PFSK-1 (cell line): ENCODE results near the gene CCDC197.

Experiments used
- POLR2AphosphoS5 ChIP-seq: IDR thresholded peaks from 2 replicates; pipeline ENCODE4 v1.6.1; 2012; ENCODE audit warnings: low read depth, mild to moderate bottlenecking, control low read depth, low read length, moderate library complexity
- REST ChIP-seq, 2 experiments: IDR thresholded peaks; 2 replicates each; pipeline versions ENCODE4 v1.6.1 to v1.8.0; 2011 to 2012; ENCODE audit warnings: low read depth in 2 of 2, low read length in 2 of 2, control low read depth in 1 of 2, inconsistent platforms in 1 of 2, mild to moderate bottlenecking in 1 of 2, moderate library complexity in 1 of 2; ENCODE audit not compliant: insufficient read depth in 1 of 2
- SIN3A ChIP-seq: IDR thresholded peaks from 2 replicates; pipeline ENCODE4 v1.6.1; 2012; ENCODE audit warnings: mild to moderate bottlenecking, low read length, moderate library complexity, borderline replicate concordance; ENCODE audit not compliant: insufficient read depth

DNA sequence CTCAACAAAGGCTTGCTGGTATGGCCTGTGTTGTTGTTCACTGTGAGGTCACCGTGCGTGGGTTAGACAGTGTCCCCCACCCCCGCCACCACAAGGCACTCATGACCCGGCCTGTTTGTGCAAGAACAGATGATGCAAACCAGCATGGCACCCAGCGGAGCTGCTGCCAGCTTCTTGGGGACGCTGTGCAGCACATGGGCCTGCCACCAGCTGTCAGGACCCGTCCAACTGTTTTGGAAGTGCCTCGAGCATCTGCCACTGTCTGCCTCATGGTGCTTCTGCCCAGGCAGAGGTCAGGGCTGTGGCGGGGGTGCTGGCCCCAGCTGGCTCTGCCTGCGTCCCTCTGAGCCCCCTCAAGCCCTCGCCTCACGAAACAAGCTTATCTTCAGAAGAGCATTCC, 22.3 kb upstream of the CCDC197 start:
- no peak for TF ChIP-seq POLR2AphosphoS5
- no peak for TF ChIP-seq REST (IDR thresholded peaks at IDR 0.05; ENCODE audit: insufficient read depth in 1 of 2, low read depth in 2 of 2, low read length in 2 of 2)
- TF ChIP-seq SIN3A, result no peak
